Kidney epithelial cell (primary cell): Measurements from ENCODE around the gene NEDD4L. TPM values are rescaled to one million over a fixed set of nuclear protein-coding genes. Genes with fewer than 3 reads are reported as not detected.
"Not testable (repeated sequence)": the region's sequence is repeated elsewhere in the genome, so short reads cannot be mapped to it uniquely, and the experiment has no call there.

ENCODE experiments used
- DNase-seq: peaks from one replicate; pipeline ENCODE4 v3.0.0-alpha.2; 2010; ENCODE audit warnings: low read depth
- H3K27me3 ChIP-seq: 2 replicates; pipeline ENCODE4 v1.6.0; 2011; ENCODE audit warnings: low read length; ENCODE audit not compliant: control insufficient read depth, insufficient read depth
- H3K36me3 ChIP-seq: 2 replicates; pipeline ENCODE4 v1.5.1; 2011; ENCODE audit warnings: low read length; ENCODE audit not compliant: control insufficient read depth, insufficient read depth
- H3K4me3 ChIP-seq: 2 replicates; pipeline ENCODE4 v1.5.1; 2011; ENCODE audit warnings: low read depth, mild to moderate bottlenecking, control low read depth, low read length
- total RNA-seq: library from RNA; depleted of rRNA; stranded (reverse); fragments of >200 nt; gene quantifications from 2 replicates; pipeline ENCODE4 v1.2.3, GENCODE V29; 2015
- TF ChIP-seq, protein P1 (sequence below): IDR thresholded peaks from 2 replicates; pipeline ENCODE4 v1.5.1; 2011; ENCODE audit warnings: mild to moderate bottlenecking, moderate library complexity, low read length, control low read depth, inconsistent platforms; ENCODE audit not compliant: insufficient read depth, poor library complexity, severe bottlenecking

The NEDD4L gene
- total RNA-seq, 1 donor from 2014 or later = 88.3 TPM

DNA sequence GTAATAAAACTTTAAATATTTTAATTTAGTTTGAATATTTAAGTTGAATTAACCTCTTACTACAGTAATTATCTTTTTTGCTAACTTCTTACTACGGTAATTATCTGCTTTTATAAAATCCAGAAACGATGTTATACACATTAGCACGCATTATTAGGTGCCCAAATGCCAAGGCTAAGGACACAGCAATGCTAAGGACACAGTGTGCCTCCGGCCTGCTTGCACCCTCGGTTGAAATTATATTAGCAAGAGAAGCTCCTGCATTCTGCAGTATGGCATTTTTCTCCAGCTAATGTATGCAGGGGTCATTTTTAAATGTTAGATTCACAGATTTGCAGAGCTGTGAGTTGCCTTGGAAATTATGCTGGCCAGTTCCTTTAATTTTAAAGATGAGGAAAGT lies 220.0 kb downstream of the NEDD4L start:
- no peaks in the 10 kb centered on the region for H3K27me3 ChIP-seq
- no peak for DNase-seq
- TF ChIP-seq, protein P1, sequence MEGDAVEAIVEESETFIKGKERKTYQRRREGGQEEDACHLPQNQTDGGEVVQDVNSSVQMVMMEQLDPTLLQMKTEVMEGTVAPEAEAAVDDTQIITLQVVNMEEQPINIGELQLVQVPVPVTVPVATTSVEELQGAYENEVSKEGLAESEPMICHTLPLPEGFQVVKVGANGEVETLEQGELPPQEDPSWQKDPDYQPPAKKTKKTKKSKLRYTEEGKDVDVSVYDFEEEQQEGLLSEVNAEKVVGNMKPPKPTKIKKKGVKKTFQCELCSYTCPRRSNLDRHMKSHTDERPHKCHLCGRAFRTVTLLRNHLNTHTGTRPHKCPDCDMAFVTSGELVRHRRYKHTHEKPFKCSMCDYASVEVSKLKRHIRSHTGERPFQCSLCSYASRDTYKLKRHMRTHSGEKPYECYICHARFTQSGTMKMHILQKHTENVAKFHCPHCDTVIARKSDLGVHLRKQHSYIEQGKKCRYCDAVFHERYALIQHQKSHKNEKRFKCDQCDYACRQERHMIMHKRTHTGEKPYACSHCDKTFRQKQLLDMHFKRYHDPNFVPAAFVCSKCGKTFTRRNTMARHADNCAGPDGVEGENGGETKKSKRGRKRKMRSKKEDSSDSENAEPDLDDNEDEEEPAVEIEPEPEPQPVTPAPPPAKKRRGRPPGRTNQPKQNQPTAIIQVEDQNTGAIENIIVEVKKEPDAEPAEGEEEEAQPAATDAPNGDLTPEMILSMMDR = no peak
- no peaks in the 10 kb centered on the region for H3K36me3 ChIP-seq
- no peak overlapping the region for H3K4me3 ChIP-seq

DNA sequence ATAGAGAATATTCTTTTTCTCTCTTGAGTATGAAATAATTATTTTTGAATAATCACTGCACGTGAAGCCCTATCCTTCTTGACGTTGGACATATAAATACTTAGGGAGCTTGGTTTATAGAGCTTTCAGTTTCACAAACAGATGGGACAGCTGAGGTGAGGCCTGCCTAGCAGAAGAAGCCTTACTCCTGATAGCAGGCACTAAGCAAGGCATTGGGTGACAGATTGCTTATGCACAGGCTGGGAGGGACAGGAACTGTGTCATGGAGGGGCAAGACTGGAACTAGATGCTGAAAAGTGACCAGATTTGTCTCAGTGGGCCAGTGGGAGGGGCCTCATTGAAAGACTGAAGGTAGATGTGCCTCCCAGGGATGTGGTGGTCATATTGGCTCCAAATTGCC lies 220.8 kb downstream of the NEDD4L start:
- Histone ChIP-seq H3K4me3 (no peak overlapping the region), H3K27me3 (no peaks in the 10 kb centered on the region), H3K36me3 (no peaks in the 10 kb centered on the region)
- TF ChIP-seq, protein P1 = no peak
- no peak for DNase-seq

DNA sequence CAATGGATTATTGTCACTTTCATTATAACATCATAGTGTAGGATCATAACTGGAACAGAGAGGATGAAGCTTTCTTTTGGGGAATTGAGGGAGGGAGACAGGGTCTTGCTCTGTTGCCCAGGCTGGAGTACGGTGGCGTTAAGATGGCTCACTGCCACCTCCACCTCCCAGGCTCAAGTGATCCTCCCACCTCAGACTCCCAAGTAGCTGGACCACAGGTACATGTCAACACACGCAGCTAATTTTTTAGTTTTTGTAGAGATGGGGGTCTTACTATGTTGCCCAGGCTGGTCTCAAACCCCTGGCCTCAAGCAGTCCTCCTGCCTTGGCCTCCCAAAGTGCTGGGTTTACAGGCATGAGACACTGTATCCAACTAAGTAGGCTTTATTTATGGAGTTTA lies 221.5 kb downstream of the NEDD4L start:
- DNase-seq, H3K27me3 ChIP-seq, H3K4me3 ChIP-seq, H3K36me3 ChIP-seq: not testable (repeated sequence)

DNA sequence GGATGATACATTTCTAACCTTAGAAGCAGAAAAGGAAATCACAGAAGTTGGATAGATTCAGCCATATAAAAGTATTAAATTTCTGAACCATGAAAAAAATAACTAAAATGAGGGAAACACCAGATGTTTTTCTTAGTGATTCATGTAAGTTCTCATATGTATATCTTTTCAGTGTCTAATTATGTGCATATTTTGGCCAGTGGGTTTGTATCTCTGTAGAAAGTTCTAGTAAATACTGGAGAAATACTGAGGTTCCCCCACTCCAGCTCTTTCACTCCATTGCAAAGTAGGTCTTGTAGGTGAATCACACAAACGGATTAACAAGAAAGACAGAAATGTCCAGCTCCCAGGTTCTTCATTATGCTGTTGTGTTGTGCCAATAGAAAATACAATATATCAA lies 222.3 kb downstream of the NEDD4L start:
- Histone ChIP-seq H3K27me3 (no peaks in the 10 kb centered on the region), H3K36me3 (no peaks in the 10 kb centered on the region), H3K4me3 (no peak overlapping the region)
- TF ChIP-seq, protein P1 = no peak
- no peak for DNase-seq

DNA sequence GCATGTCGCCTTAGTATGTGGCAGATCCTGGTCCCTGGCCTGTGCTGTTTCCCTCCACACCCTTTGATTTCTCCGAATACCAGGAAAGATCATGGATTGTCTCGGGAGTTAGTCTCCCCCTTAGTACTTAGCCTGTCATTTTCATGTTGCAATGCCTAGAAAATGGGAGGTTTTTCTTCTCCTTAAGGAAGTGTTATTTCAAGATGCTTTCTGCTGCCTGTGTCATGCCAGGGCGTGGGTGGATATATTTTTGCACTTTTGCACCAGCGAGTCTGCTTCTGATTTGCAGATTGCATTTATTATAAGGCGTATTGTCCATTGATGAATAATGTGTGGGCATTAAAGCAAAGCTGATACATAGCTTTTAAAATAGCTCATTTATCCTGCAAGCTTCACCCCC lies 223.5 kb downstream of the NEDD4L start:
- no peaks in the 10 kb centered on the region for H3K36me3 ChIP-seq
- H3K27me3 ChIP-seq = no peaks in the 10 kb centered on the region
- no peak overlapping the region for H3K4me3 ChIP-seq
- DNase-seq = no peak
- TF ChIP-seq, protein P1 = no peak

DNA sequence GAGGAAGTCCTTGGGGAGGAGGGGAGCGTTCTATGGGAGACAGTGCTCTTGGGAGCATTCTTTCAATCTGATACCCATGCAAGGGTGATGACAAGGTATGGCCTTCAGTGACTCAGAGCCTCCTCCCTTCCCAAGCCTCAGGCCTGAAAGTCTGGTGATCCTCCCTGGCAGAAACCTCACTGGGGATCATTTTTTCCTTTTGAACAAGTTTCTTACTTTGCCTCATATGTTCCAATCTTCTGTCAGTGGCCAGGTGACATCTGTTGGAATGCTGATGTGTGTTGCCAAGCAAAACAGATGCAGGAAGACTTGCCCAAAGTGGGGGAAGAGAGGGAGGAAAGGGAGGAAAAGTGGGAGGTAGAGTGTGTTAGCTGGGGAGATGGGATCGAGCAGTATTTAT lies 224.8 kb downstream of the NEDD4L start:
- no peaks in the 10 kb centered on the region for H3K36me3 ChIP-seq
- no peaks in the 10 kb centered on the region for H3K27me3 ChIP-seq
- TF ChIP-seq, protein P1 = no peak
- DNase-seq = peak; percentile 67
- no peak overlapping the region for H3K4me3 ChIP-seq

DNA sequence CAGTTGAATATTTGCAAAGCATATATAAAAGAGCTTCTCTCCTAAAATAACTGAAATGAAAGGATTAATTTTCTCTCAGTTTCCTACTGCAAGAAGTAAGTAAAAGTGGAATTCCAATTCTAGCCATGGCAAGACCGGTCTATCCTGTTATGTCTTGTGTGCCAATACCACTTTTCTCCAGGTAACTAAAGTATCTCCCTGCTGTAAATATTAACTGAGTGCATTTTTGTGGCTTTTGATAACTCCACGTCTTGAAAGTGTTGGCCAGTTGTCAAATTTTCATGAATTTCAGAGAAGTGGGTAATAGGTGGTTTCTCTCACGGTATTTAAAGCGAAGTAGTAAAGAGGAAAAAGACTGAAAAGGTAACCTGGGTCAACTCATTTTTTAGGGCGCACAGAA lies 225.9 kb downstream of the NEDD4L start:
- H3K27me3 ChIP-seq = no peaks in the 10 kb centered on the region
- H3K36me3 ChIP-seq = peaks cover 2% of the 10 kb centered on the region
- peak; percentile 53 for DNase-seq
- no peak overlapping the region for H3K4me3 ChIP-seq
- TF ChIP-seq, protein P1 = no peak
